ENCODE measurements around the gene FBXO45. TPM values are rescaled to one million over a fixed set of nuclear protein-coding genes. Genes with fewer than 3 reads are reported as not detected.

FBXO45 gene
- total and polyA plus RNA-seq, 2 of the 13 experiments (the other 11 are each of a cell fraction or from before 2014, with no cell fraction given): 7.0 to 12.1 TPM

DNA sequence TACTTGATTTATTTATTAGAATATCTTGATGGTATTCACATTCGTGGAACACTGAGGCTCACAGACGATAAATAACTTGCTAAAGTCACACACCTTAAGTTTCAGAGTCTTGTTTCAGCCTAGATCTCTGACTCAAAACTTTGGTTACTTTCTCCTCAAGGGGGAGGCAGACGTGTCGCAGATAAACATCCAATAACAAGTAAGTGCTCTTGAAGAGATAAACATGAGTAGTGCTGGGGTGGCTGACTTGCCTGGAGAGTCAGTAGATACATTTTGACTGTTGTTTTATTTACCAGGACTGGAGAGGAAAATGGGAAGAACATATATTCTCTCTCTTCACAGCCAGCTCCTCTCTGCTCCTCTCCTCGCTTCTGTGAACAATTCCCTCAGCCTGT, 31.3 kb downstream of the FBXO45 start (continued):
- no peak for TF ChIP-seq ZNF687 (CRISPR knock-in tag; IDR thresholded peaks at IDR 0.05)
- TF ChIP-seq, protein P1, sequence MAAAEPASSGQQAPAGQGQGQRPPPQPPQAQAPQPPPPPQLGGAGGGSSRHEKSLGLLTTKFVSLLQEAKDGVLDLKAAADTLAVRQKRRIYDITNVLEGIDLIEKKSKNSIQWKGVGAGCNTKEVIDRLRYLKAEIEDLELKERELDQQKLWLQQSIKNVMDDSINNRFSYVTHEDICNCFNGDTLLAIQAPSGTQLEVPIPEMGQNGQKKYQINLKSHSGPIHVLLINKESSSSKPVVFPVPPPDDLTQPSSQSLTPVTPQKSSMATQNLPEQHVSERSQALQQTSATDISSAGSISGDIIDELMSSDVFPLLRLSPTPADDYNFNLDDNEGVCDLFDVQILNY (CRISPR knock-in tag; conservative IDR thresholded peaks at IDR 0.05): no peak
- TF ChIP-seq BCL6 (CRISPR knock-in tag; IDR thresholded peaks at IDR 0.05): no peak
- TF ChIP-seq PREB (CRISPR knock-in tag; IDR thresholded peaks at IDR 0.05): no peak
- no peak for TF ChIP-seq AHDC1 (CRISPR knock-in tag; IDR thresholded peaks at IDR 0.05; ENCODE audit: borderline replicate concordance)
- TF ChIP-seq, protein P2, sequence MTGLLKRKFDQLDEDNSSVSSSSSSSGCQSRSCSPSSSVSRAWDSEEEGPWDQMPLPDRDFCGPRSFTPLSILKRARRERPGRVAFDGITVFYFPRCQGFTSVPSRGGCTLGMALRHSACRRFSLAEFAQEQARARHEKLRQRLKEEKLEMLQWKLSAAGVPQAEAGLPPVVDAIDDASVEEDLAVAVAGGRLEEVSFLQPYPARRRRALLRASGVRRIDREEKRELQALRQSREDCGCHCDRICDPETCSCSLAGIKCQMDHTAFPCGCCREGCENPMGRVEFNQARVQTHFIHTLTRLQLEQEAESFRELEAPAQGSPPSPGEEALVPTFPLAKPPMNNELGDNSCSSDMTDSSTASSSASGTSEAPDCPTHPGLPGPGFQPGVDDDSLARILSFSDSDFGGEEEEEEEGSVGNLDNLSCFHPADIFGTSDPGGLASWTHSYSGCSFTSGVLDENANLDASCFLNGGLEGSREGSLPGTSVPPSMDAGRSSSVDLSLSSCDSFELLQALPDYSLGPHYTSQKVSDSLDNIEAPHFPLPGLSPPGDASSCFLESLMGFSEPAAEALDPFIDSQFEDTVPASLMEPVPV (CRISPR knock-in tag; IDR thresholded peaks at IDR 0.05): no peak
- no peak for TF ChIP-seq CBX1 (IDR thresholded peaks at IDR 0.05; ENCODE audit: low read depth)
